Left ventricle myocardium inferior (tissue), 1 donor: ENCODE measurements around the gene HCRT. TPM values are rescaled to one million over a fixed set of nuclear protein-coding genes. Genes with fewer than 3 reads are reported as not detected.
"Not testable (repeated sequence)": the region's sequence is repeated elsewhere in the genome, so short reads cannot be mapped to it uniquely, and the experiment has no call there.

Source experiments
- DNase-seq: peaks from one replicate; pipeline ENCODE4 v3.0.0-alpha.2; 2020
- H3K27ac ChIP-seq: fragments of 200-600 bp; replicated peaks from 2 replicates; pipeline ENCODE4 v1.8.0; 2021
- H3K27me3 ChIP-seq: fragments of 200-600 bp; 2 replicates; pipeline ENCODE4 v1.8.0; 2021; ENCODE audit warnings: low read depth
- H3K36me3 ChIP-seq: fragments of 200-600 bp; 2 replicates; pipeline ENCODE4 v1.8.0; 2021
- H3K4me1 ChIP-seq: fragments of 200-600 bp; 2 replicates; pipeline ENCODE4 v1.8.0; 2021
- H3K4me3 ChIP-seq: fragments of 200-600 bp; 2 replicates; pipeline ENCODE4 v1.8.0; 2021; ENCODE audit warnings: mild to moderate bottlenecking, moderate library complexity
- H3K9me3 ChIP-seq: fragments of 200-600 bp; replicated peaks from 2 replicates; pipeline ENCODE4 v1.8.0; 2021
- CTCF ChIP-seq: fragments of 200-600 bp; IDR thresholded peaks from 2 replicates; pipeline ENCODE4 v1.8.0; 2021; ENCODE audit warnings: antibody characterized with exemption, mild to moderate bottlenecking, borderline replicate concordance
- intact Hi-C: fragments of 100-400 bp; cut with micrococcal nuclease; formaldehyde crosslinking; loops from one replicate; pipeline ENCODE4 v1.11.0; 2022
- total RNA-seq: library from RNA; stranded (reverse); fragmentation: NEBNext Ultra II Directional; extraction: Animal tissue kit (Norgen Biotek cat#: 25700); gene quantifications from one replicate; pipeline ENCODE4 v1.2.1, GENCODE V29; 2021
- donor health status: DM: no; HTN: yes; CAD: no; lungs with severe emphysema.

HCRT gene
- total RNA-seq, 1 donor from 2014 or later = not detected

DNA sequence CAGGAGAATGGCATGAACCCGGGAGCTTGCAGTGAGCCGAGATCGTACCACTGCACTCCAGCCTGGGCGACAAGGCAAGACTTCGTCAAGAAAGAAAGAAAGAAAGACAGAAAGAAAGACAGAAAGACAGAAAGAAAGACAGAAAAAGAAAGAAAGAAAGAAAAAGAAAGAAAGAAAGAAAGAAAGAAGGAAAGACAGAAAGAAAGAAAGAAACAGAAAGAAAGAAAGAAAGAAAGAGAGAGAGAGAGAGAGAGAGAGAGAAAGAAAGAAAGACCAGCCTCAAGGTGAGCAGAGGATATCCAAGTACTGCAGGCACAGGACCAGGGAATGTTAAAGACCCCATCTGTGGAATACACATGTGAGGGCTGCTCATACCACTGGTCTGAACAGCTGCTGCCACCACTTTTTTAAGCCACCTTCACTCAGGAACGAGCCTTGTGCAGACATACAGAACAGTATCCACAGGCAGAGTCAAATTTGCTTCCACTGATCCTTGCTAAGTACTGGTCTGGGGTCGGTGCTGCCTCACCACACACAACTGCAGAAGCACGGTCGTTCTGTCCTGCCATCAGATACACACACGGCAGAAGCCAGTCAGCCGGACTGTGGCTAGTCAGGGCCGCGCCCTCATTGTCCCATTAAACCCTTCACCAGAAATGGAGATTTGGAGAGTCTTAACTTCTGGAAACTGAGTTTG lies 38.2 kb downstream of the HCRT start:
- DNase-seq = no peak
- TF ChIP-seq CTCF = no peak
- Histone ChIP-seq H3K9me3 (no peaks in the 10 kb centered on the region), H3K4me1 (peaks cover 54% of the 10 kb centered on the region), H3K27ac (no peak overlapping the region), H3K4me3 (no peak overlapping the region), H3K36me3 (peaks cover 23% of the 10 kb centered on the region), H3K27me3 (no peaks in the 10 kb centered on the region)
- intact Hi-C loops = no loop called here

GRCh38 chr17:42143138-42143537 lies 42.1 kb downstream of the HCRT start:
- intact Hi-C loops, H3K9me3 ChIP-seq, H3K4me3 ChIP-seq, H3K36me3 ChIP-seq, DNase-seq, H3K27me3 ChIP-seq: not testable (repeated sequence)
- peak overlapping the region; percentile 56 for H3K27ac ChIP-seq
- peaks cover 54% of the 10 kb centered on the region for H3K4me1 ChIP-seq

- DNase-seq = no peak
- no peaks in the 10 kb centered on the region for H3K27me3 ChIP-seq
- no peaks in the 10 kb centered on the region for H3K9me3 ChIP-seq
- peaks cover 61% of the 10 kb centered on the region for H3K4me1 ChIP-seq
- no peak overlapping the region for H3K4me3 ChIP-seq
- no peak for TF ChIP-seq CTCF
- peak overlapping the region; percentile 56 for H3K27ac ChIP-seq
- intact Hi-C loops = no loop called here
- peaks cover 7% of the 10 kb centered on the region for H3K36me3 ChIP-seq
These were observed 42.8 kb downstream of the HCRT start for GRCh38 chr17:42142371-42142896.

DNA sequence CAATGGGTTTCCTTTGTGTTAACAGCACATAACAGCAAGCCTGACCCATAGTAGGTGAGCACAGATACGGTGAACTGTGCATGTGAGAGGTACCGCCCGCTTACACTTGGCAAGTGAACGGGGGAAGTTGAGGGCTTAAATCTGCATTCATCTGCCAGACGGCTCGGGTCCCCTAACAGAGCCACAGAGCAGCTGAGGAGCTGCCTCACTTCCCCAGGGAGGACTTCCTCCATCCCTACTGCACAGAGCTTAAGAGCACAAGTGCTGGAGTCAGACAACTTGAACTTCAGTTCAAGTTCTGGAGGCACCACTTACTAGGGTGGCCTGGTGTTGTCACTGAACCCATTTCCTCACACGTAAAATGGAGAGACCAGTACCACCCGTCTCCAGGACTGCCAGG lies 43.9 kb downstream of the HCRT start:
- DNase-seq = no peak
- intact Hi-C loops = no loop called here
- H3K4me3 ChIP-seq = no peak overlapping the region
- peaks cover 72% of the 10 kb centered on the region for H3K4me1 ChIP-seq
- H3K9me3 ChIP-seq = no peaks in the 10 kb centered on the region
- H3K36me3 ChIP-seq = peaks cover 7% of the 10 kb centered on the region
- no peak for TF ChIP-seq CTCF
- no peaks in the 10 kb centered on the region for H3K27me3 ChIP-seq
- H3K27ac ChIP-seq = peak overlapping the region; percentile 56

DNA sequence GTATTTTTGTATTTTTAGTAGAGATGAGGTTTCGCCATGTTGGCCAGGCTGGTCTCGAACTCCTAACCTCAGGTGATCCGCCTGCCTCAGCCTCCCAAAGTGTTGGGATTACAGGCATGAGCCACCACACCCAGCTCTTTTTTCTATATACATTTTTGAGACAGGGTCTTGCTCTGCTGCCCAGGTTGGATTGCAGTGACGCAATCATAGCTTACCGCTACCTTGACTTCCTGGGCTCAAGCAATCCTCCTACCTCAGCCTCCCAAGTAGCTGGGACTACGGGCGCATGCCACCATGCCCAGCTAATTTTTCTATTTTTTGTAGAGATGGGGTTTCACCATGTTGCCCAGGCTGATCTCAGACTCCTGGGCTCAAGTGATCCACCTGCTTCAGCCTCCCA lies 44.6 kb downstream of the HCRT start:
- H3K9me3 ChIP-seq, H3K27ac ChIP-seq, H3K36me3 ChIP-seq, DNase-seq, intact Hi-C loops, H3K4me3 ChIP-seq, H3K27me3 ChIP-seq: not testable (repeated sequence)
- peaks cover 79% of the 10 kb centered on the region for H3K4me1 ChIP-seq

DNA sequence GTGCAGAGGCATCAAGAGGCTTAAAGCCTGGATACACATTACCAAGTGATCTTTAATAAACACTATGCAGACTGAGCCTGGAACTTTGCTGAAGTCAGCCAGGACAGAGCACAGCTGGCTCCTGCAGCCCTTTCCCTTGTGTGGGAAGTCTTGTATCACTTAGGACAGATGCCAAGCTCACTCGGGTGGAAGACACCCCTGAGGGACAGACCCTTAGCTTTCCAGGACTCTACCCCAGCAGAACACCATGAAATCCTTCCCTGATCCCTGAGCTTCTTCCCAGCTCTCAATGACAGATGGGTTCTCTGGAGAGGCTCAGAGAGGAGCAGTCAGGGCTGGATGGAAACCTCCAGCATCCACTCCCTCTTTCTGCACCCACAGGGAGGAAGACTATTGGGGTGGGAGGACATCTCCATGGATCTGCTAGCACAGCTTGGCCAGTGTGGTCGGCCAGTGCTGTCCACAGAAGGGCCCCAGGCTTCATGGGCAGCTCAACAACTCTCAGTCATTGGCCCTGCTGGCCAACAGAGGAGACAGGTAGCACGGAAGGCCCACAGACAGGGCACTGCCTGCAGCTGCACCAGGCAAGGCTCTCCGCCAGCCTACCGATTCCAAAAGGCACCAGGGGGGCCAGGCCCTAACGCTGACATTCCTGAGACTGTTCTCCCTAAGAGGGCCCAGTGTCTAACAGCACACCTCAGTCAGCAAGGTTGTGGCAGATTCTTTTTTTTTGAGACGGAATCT lies 46.3 kb downstream of the HCRT start:
- intact Hi-C loops = no loop called here
- no peak for TF ChIP-seq CTCF
- Histone ChIP-seq H3K36me3 (no peaks in the 10 kb centered on the region), H3K27ac (peak overlapping the region; percentile 67), H3K9me3 (no peaks in the 10 kb centered on the region), H3K4me3 (no peak overlapping the region), H3K27me3 (no peaks in the 10 kb centered on the region), H3K4me1 (peaks cover 96% of the 10 kb centered on the region)
- no peak for DNase-seq
